H1 (cell line): ENCODE results near the gene CFDP1. TPM values are rescaled to one million over a fixed set of nuclear protein-coding genes. Genes with fewer than 3 reads are reported as not detected.

Experiments
- CTCF ChIA-PET: fragments of 300-600 bp; sonication (Branson Sonifier 250); formaldehyde crosslinking; loops from one replicate; lab custom pipeline; 2021; ENCODE audit not compliant: partially characterized antibody; lab: Charles Lee
- POLR2A ChIA-PET: fragments of 300-600 bp; sonication (Branson Sonifier 250); formaldehyde crosslinking; loops from one replicate; lab custom pipeline; 2021; ENCODE audit warnings: inconsistent platforms; ENCODE audit not compliant: partially characterized antibody; lab: Charles Lee
- DNase-seq, 2 experiments: peaks; one replicate each; pipeline versions ENCODE4 v3.0.0 to v3.0.0-alpha.2; 2010 to 2022; ENCODE audit warnings: low spot score in 2 of 2, low read depth in 1 of 2, mixed read lengths in 1 of 2
- FAIRE-seq: peaks from 2 replicates; lab custom pipeline; 2011; peaks lifted over from hg19 to GRCh38; lab: Jason Lieb, UNC
- H2AFZ ChIP-seq: 2 replicates; pipeline ENCODE4 v1.8.1; 2012; ENCODE audit warnings: low read length, inconsistent platforms
- H2AK5ac ChIP-seq: 2 replicates; pipeline ENCODE4 v1.6.1; 2013; ENCODE audit warnings: low read depth, low read length
- H2BK120ac ChIP-seq: replicated peaks from 2 replicates; pipeline ENCODE3; 2013; ENCODE audit warnings: low read depth, low read length, inconsistent platforms
- H2BK12ac ChIP-seq: 2 replicates; pipeline ENCODE4 v1.6.1; 2013; ENCODE audit warnings: low read depth, low read length
- H2BK15ac ChIP-seq: 2 replicates; pipeline ENCODE4 v1.6.1; 2013; ENCODE audit warnings: low read length
- H2BK20ac ChIP-seq: 2 replicates; pipeline ENCODE4 v1.6.1; 2013; ENCODE audit warnings: low read length
- H2BK5ac ChIP-seq: 2 replicates; pipeline ENCODE4 v1.6.1; 2013; ENCODE audit warnings: low read depth, low read length
- H3K14ac ChIP-seq: 2 replicates; pipeline ENCODE4 v1.6.1; 2013; ENCODE audit warnings: inconsistent platforms; ENCODE audit not compliant: insufficient read length
- H3K18ac ChIP-seq: 2 replicates; pipeline ENCODE4 v1.6.1; 2013; ENCODE audit warnings: low read length; ENCODE audit errors: extremely low read depth
- H3K23ac ChIP-seq: 2 replicates; pipeline ENCODE4 v1.6.1; 2013; ENCODE audit warnings: inconsistent platforms; ENCODE audit not compliant: insufficient read length
- H3K23me2 ChIP-seq: 2 replicates; pipeline ENCODE4 v1.6.1; 2013; ENCODE audit warnings: low read depth, low read length
- H3K27ac ChIP-seq: 2 replicates; pipeline ENCODE4 v1.6.1; 2011; ENCODE audit warnings: low read depth, low read length, inconsistent platforms
- H3K27me3 ChIP-seq, 4 experiments: replicated peaks in 1 of 4; 1 replicate in 1 of 4; 2 replicates in 3 of 4; pipeline versions ENCODE4 v1.6.1 to v1.8.1; 2011 to 2013; ENCODE audit warnings: low read length in 3 of 4, mild to moderate bottlenecking in 3 of 4, inconsistent platforms in 2 of 4, mixed read lengths in 2 of 4, moderate library complexity in 1 of 4; ENCODE audit not compliant: control insufficient read depth in 3 of 4, insufficient read depth in 3 of 4; ENCODE audit errors: extremely low read depth in 1 of 4
- H3K36me3 ChIP-seq, 4 experiments: 2 replicates each; pipeline versions ENCODE4 v1.6.1 to v1.8.1; 2011 to 2013; ENCODE audit warnings: mild to moderate bottlenecking in 4 of 4, low read length in 3 of 4, moderate library complexity in 2 of 4, control low read depth in 1 of 4, inconsistent platforms in 1 of 4; ENCODE audit not compliant: insufficient read depth in 4 of 4, control insufficient read depth in 2 of 4
- H3K4ac ChIP-seq: replicated peaks from 2 replicates; pipeline ENCODE3; 2013; ENCODE audit warnings: low read length, low read depth, mixed read lengths, inconsistent platforms; ENCODE audit not compliant: insufficient read length
- H3K4me1 ChIP-seq, 4 experiments: replicated peaks in 1 of 4; 1 replicate in 1 of 4; 2 replicates in 3 of 4; pipeline versions ENCODE4 v1.6.1 to v1.8.1; 2011 to 2013; ENCODE audit warnings: low read length in 3 of 4, inconsistent platforms in 2 of 4, mixed read lengths in 1 of 4; ENCODE audit not compliant: insufficient read depth in 4 of 4, control insufficient read depth in 3 of 4
- H3K4me2 ChIP-seq, 2 experiments: 2 replicates each; pipeline versions ENCODE4 v1.6.1 to v1.8.1; 2011 to 2013; ENCODE audit warnings: low read depth in 2 of 2, low read length in 2 of 2, control low read depth in 1 of 2, inconsistent platforms in 1 of 2, mild to moderate bottlenecking in 1 of 2; ENCODE audit not compliant: insufficient read depth in 1 of 2
- H3K4me3 ChIP-seq, 4 experiments: fragments of 200-600, 300-600 bp in 1 of 4; sonication (generic), shearing (Covaris generic), sonication (Bioruptor Twin) in 1 of 4; 2 replicates each; pipeline versions ENCODE4 v1.5.1 to v1.8.1; 2011 to 2016; ENCODE audit warnings: low read length in 4 of 4, low read depth in 3 of 4, control low read depth in 2 of 4, inconsistent platforms in 2 of 4, mild to moderate bottlenecking in 2 of 4, mixed read lengths in 1 of 4, moderate library complexity in 1 of 4; ENCODE audit not compliant: insufficient read depth in 2 of 4; ENCODE audit errors: extremely low read depth in 1 of 4
- H3K56ac ChIP-seq: replicated peaks from 2 replicates; pipeline ENCODE3; 2013; ENCODE audit warnings: low read depth, mild to moderate bottlenecking, mixed read lengths, low read length, inconsistent platforms; ENCODE audit not compliant: insufficient read length
- H3K79me1 ChIP-seq: 2 replicates; pipeline ENCODE4 v1.6.1; 2013; ENCODE audit warnings: low read depth, low read length, control low read depth
- H3K79me2 ChIP-seq, 2 experiments: 2 replicates each; pipeline versions ENCODE4 v1.6.1 to v1.8.1; 2012 to 2013; ENCODE audit warnings: low read length in 2 of 2, mild to moderate bottlenecking in 2 of 2, inconsistent platforms in 1 of 2; ENCODE audit not compliant: insufficient read depth in 2 of 2, control insufficient read depth in 1 of 2
- H3K9ac ChIP-seq, 4 experiments: replicated peaks in 1 of 4; 1 replicate in 1 of 4; 2 replicates in 3 of 4; pipeline versions ENCODE4 v1.6.1 to v1.8.1; 2011 to 2013; ENCODE audit warnings: low read depth in 3 of 4, low read length in 3 of 4, control low read depth in 2 of 4, mild to moderate bottlenecking in 2 of 4, moderate library complexity in 2 of 4, inconsistent platforms in 1 of 4; ENCODE audit errors: extremely low read depth in 1 of 4
- H3K9me3 ChIP-seq, 2 experiments: 2 replicates each; pipeline versions ENCODE4 v1.6.1 to v1.8.1; 2012 to 2013; ENCODE audit warnings: mild to moderate bottlenecking in 2 of 2, moderate library complexity in 2 of 2, control low read depth in 1 of 2, inconsistent platforms in 1 of 2, low read depth in 1 of 2, low read length in 1 of 2, mixed read lengths in 1 of 2; ENCODE audit not compliant: insufficient read depth in 2 of 2
- H4K20me1 ChIP-seq, 2 experiments: replicated peaks in 1 of 2; 2 replicates each; pipeline versions ENCODE3 to v1.8.1; 2011 to 2013; ENCODE audit warnings: inconsistent platforms in 2 of 2, low read length in 2 of 2, mild to moderate bottlenecking in 1 of 2; ENCODE audit not compliant: insufficient read depth in 2 of 2, control insufficient read depth in 1 of 2
- H4K5ac ChIP-seq: 2 replicates; pipeline ENCODE4 v1.6.1; 2013; ENCODE audit warnings: low read length, low read depth, mixed read lengths, inconsistent platforms; ENCODE audit not compliant: insufficient read length
- H4K8ac ChIP-seq: 2 replicates; pipeline ENCODE4 v1.8.0; 2013; ENCODE audit warnings: mild to moderate bottlenecking, moderate library complexity, low read length, inconsistent platforms; ENCODE audit not compliant: insufficient read depth; ENCODE audit errors: extremely low read depth
- H4K91ac ChIP-seq: replicated peaks from 2 replicates; pipeline ENCODE3; 2013; ENCODE audit warnings: low read length, mixed read lengths, inconsistent platforms; ENCODE audit not compliant: insufficient read length
- CEBPB ChIP-seq: IDR thresholded peaks from 2 replicates; pipeline ENCODE4 v1.6.1; 2012; ENCODE audit warnings: low read depth, low read length
- GABPA ChIP-seq: IDR thresholded peaks from 2 replicates; pipeline ENCODE4 v1.6.1; 2011; ENCODE audit warnings: mild to moderate bottlenecking, low read length, moderate library complexity, borderline replicate concordance; ENCODE audit not compliant: insufficient read depth
- HDAC6 ChIP-seq: IDR thresholded peaks from one replicate; pipeline ENCODE4 v1.7.1; 2012; ENCODE audit warnings: low read depth, mild to moderate bottlenecking, inconsistent platforms, low read length, moderate library complexity
- JUN ChIP-seq: IDR thresholded peaks from 2 replicates; pipeline ENCODE4 v1.6.1; 2011; ENCODE audit warnings: low read depth, mild to moderate bottlenecking, improper control_type of control experiment, low read length
- JUND ChIP-seq: IDR thresholded peaks from 2 replicates; pipeline ENCODE4 v1.6.1; 2011; ENCODE audit warnings: mild to moderate bottlenecking, improper control_type of control experiment, low read length
- KDM1A ChIP-seq: fragments of 200-600, 300-600 bp; sonication (generic); IDR thresholded peaks from 2 replicates; pipeline ENCODE4 v1.7.1; 2016; ENCODE audit warnings: mild to moderate bottlenecking, low read length, borderline replicate concordance
- RBBP5 ChIP-seq: IDR thresholded peaks from 2 replicates; pipeline ENCODE4 v1.7.1; 2012; ENCODE audit warnings: low read depth, mild to moderate bottlenecking, inconsistent platforms, low read length, moderate library complexity, borderline replicate concordance
- SP1 ChIP-seq: IDR thresholded peaks from 2 replicates; pipeline ENCODE4 v1.6.1; 2011; ENCODE audit warnings: low read depth, low read length
- WGBS, 2 experiments: shearing (Covaris generic) in 1 of 2; methylation state at CpG; one replicate each; pipeline versions ENCODE4 v1.1.6 to v1.1.7; 2013 to 2015; ENCODE audit warnings: low lambda C conversion rate in 2 of 2, mixed read lengths in 2 of 2, inconsistent platforms in 1 of 2, low coverage in 1 of 2, missing lambda C conversion rate in 1 of 2; ENCODE audit not compliant: insufficient replicate concordance in 2 of 2, insufficient coverage in 1 of 2, insufficient read length in 1 of 2; ENCODE audit errors: extremely low coverage in 1 of 2, missing lambda C conversion rate in 1 of 2; 5-methylcytosine and 5-hydroxymethylcytosine counted together
- polyA plus RNA-seq, 7 experiments: library from polyadenylated mRNA; depleted of rRNA in 3 of 7; stranded (reverse) in 5 of 7; unstranded in 2 of 7; fragments of >200 nt in 5 of 7; fragments of 200-250 nt in 2 of 7; gene quantifications; 1 replicate in 5 of 7; 2 replicates in 1 of 7; 4 replicates in 1 of 7; pipeline versions ENCODE4 v1.2.1 to v1.2.3, GENCODE V29; 2011 to 2013; ENCODE audit warnings: missing spikeins in 2 of 7, mixed read lengths in 2 of 7
- total RNA-seq: library from RNA; stranded (reverse); fragmentation: NEBNext Ultra II Directional; extraction: Animal tissue kit (Norgen Biotek cat#: 25700); gene quantifications from 2 replicates; pipeline ENCODE4 v1.2.1, GENCODE V29; 2021
- TF ChIP-seq, protein P1 (sequence below): IDR thresholded peaks from 2 replicates; pipeline ENCODE4 v1.6.1; 2012; ENCODE audit warnings: inconsistent platforms
- TF ChIP-seq, protein P2 (sequence below): IDR thresholded peaks from 2 replicates; pipeline ENCODE4 v1.6.1; 2011; ENCODE audit warnings: low read depth, mild to moderate bottlenecking, low read length; ENCODE audit not compliant: insufficient read depth

The CFDP1 gene
- total and polyA plus RNA-seq, 2 of the 8 experiments (the other 6 are each of a cell fraction or from before 2014, with no cell fraction given): 25.5 to 77.3 TPM

DNA sequence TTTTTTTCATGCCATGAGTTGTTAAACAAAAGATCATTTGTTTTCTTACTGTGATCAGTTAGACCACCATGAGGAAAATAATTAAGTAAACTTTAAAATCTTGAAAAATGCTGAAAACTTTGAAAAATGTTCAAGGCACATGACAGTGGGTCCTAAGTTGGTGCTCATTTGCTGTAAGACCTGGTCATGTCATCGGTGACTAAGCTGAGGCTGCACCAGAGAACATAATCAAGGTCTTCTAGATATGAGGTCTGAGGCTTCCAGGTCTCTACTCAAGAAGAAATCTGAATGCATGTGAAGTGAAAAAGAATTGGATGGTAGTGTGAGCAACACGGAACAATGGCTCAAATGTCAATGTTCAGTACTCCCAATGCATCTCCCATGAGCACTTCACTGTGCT is 87.6 kb downstream of the CFDP1 start:
- no peak overlapping the region for H3K4ac ChIP-seq
- no peak for TF ChIP-seq HDAC6
- TF ChIP-seq GABPA: no peak
- TF ChIP-seq KDM1A: no peak
- TF ChIP-seq SP1: no peak
- no peak for TF ChIP-seq RBBP5
- TF ChIP-seq JUN: no peak
- TF ChIP-seq, protein P1, sequence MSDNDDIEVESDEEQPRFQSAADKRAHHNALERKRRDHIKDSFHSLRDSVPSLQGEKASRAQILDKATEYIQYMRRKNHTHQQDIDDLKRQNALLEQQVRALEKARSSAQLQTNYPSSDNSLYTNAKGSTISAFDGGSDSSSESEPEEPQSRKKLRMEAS: no peak
- TF ChIP-seq CEBPB: no peak
- TF ChIP-seq, protein P2, sequence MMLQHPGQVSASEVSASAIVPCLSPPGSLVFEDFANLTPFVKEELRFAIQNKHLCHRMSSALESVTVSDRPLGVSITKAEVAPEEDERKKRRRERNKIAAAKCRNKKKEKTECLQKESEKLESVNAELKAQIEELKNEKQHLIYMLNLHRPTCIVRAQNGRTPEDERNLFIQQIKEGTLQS: no peak
- TF ChIP-seq JUND: no peak
- TF ChIP-seq, all 59 proteins: peak for 0
- H3K23me2 ChIP-seq: no peaks in the 10 kb centered on the region
- no peak overlapping the region for H2BK15ac ChIP-seq
- no peak overlapping the region for H2AFZ ChIP-seq
- H3K9ac ChIP-seq: no peak overlapping the region
- DNase-seq (no peak), FAIRE-seq (no peak)
- H3K36me3 ChIP-seq: no peaks in the 10 kb centered on the region; a peak in 1 of 8 replicates
- no peaks in the 10 kb centered on the region for H3K79me2 ChIP-seq
- H4K20me1 ChIP-seq: peaks cover 0 to 3% of the 10 kb centered on the region in 2 experiments
- H4K91ac ChIP-seq: no peak overlapping the region
- no peak overlapping the region for H2BK120ac ChIP-seq
- H4K5ac ChIP-seq: no peak overlapping the region
- H3K4me3 ChIP-seq: no peak overlapping the region
- no peak overlapping the region for H2BK5ac ChIP-seq
- H3K56ac ChIP-seq: no peak overlapping the region
- no peaks in the 10 kb centered on the region for H3K4me1 ChIP-seq
- H2BK20ac ChIP-seq: no peak overlapping the region
- H2AK5ac ChIP-seq: no peak overlapping the region
- WGBS, 2 experiments: 89% methylated on average over 2 of the region's 2 CpGs; no CpG with 5 or more reads in 1 of the 2 experiments
- H3K23ac ChIP-seq: no peak overlapping the region
- H4K8ac ChIP-seq: no peak overlapping the region
- H3K4me2 ChIP-seq: no peak overlapping the region
- H3K9me3 ChIP-seq: no peaks in the 10 kb centered on the region
- no peak overlapping the region for H2BK12ac ChIP-seq
- CTCF ChIA-PET: no interaction called here
- no peak overlapping the region for H3K27ac ChIP-seq
- no peak overlapping the region for H3K18ac ChIP-seq
- H3K27me3 ChIP-seq: no peaks in the 10 kb centered on the region
- POLR2A ChIA-PET: no interaction called here
- H3K14ac ChIP-seq: no peak overlapping the region
- H3K79me1 ChIP-seq: no peaks in the 10 kb centered on the region
